Measurements from ENCODE around the gene KCTD15.

DNA sequence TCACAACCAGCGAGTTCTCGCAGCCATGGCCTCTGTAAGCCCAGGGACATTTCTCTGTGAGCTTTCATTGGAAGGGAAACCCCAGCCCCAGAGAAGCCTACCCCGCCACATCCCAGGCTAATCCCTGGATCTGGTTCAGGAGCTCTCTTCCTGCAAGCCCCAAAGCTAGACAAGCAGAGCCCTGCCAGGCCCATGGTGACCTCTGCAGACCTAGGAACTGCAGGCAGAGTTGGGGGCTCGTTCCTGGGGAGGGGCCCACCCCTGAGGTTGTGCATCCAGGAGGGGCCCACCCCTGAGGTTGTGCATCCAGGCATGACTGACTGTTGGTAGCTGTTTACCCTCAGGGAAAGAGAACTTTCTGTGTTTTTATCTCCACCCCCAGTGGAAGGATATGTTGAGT is 21.7 kb downstream of the KCTD15 start:
- no peak for TF ChIP-seq POLR2AphosphoS5 (IDR thresholded peaks at IDR 0.05; ENCODE audit: low read depth, low read length)
- TF ChIP-seq TAF1 (IDR thresholded peaks at IDR 0.05; ENCODE audit: borderline replicate concordance, low read depth, low read length): no peak
- TF ChIP-seq POLR2A (IDR thresholded peaks at IDR 0.05; ENCODE audit: low read depth, low read length): no peak

Measured in GM12892 (cell line).